WI38 (cell line): ENCODE data around the gene FLNA.
"Not testable (repeated sequence)": the region's sequence is repeated elsewhere in the genome, so short reads cannot be mapped to it uniquely, and the experiment has no call there.

Experiments
- H3K4me3 ChIP-seq: 2 replicates; pipeline ENCODE4 v1.5.1; 2011; ENCODE audit warnings: low read depth, mild to moderate bottlenecking, control low read depth, low read length
- CTCF ChIP-seq: IDR thresholded peaks from 2 replicates; pipeline ENCODE4 v1.5.1; 2012; ENCODE audit warnings: low read depth, mild to moderate bottlenecking, control low read depth, low read length

The FLNA gene

GRCh38 chrX:154350429-154351182 is 23.8 kb downstream of the FLNA start:
- no peak for TF ChIP-seq CTCF
- H3K4me3 ChIP-seq = no peak overlapping the region

GRCh38 chrX:154349979-154350378 is 24.5 kb downstream of the FLNA start:
- TF ChIP-seq CTCF = no peak
- no peak overlapping the region for H3K4me3 ChIP-seq

- no peak overlapping the region for H3K4me3 ChIP-seq
- TF ChIP-seq CTCF = no peak
Observed at GRCh38 chrX:154349359-154349935, 25.0 kb downstream of the FLNA start.

- no peak overlapping the region for H3K4me3 ChIP-seq
- no peak for TF ChIP-seq CTCF
Observed at GRCh38 chrX:154348646-154349358, 25.6 kb downstream of the FLNA start.

GRCh38 chrX:154348114-154348531 is 26.3 kb downstream of the FLNA start:
- TF ChIP-seq CTCF = no peak
- no peak overlapping the region for H3K4me3 ChIP-seq

GRCh38 chrX:154343620-154344019 is 30.8 kb downstream of the FLNA start:
- H3K4me3 ChIP-seq = not testable (repeated sequence)

GRCh38 chrX:154343063-154343462 is 31.4 kb downstream of the FLNA start:
- H3K4me3 ChIP-seq = not testable (repeated sequence)

GRCh38 chrX:154341399-154342298 is 32.8 kb downstream of the FLNA start:
- H3K4me3 ChIP-seq = not testable (repeated sequence)
